ENCODE measurements around the gene MINAR1.

- TF ChIP-seq CTCF (IDR thresholded peaks at IDR 0.05) (no peak), EZH2phosphoT487 (IDR thresholded peaks at IDR 0.05) (no peak), EZH2 (IDR thresholded peaks at IDR 0.05) (no peak)
Measured at GRCh38 chr15:79418693-79419279, 13.3 kb upstream of the MINAR1 start.
